NCI-H1694 treated with DMSO at 0.1 percent for 48 hours (cell line): Measurements from ENCODE around the gene CTAGE8.
"Not testable (repeated sequence)": the region's sequence is repeated elsewhere in the genome, so short reads cannot be mapped to it uniquely, and the experiment has no call there.

Source experiments
- DNase-seq: peaks from one replicate; lab custom pipeline; 2025; lab: John Stamatoyannopoulos, UW

The CTAGE8 gene

DNA sequence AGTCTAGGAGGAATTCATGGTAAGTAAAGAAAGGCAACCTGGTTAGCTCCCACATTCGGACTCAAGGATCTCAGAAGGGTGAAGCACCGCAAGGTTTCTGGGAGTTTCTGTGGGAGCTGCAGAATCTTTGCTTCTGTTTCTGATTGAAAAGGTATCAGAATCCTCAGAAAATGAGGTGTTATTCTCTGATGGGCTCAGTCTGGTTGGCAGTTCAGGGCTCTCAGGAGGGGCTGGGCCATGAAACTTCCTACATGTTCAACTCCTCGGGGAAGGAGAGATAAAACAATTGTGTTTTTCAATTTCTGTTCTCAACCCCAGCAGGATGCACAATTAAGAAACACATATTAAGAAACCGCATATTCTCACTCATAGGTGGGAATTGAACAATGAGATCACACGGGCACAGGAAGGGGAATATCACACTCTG is 13.6 kb downstream of the CTAGE8 start:
- no peak for DNase-seq

GRCh38 chr7:144252307-144252706 is 16.8 kb downstream of the CTAGE8 start:
- DNase-seq: not testable (repeated sequence)

DNA sequence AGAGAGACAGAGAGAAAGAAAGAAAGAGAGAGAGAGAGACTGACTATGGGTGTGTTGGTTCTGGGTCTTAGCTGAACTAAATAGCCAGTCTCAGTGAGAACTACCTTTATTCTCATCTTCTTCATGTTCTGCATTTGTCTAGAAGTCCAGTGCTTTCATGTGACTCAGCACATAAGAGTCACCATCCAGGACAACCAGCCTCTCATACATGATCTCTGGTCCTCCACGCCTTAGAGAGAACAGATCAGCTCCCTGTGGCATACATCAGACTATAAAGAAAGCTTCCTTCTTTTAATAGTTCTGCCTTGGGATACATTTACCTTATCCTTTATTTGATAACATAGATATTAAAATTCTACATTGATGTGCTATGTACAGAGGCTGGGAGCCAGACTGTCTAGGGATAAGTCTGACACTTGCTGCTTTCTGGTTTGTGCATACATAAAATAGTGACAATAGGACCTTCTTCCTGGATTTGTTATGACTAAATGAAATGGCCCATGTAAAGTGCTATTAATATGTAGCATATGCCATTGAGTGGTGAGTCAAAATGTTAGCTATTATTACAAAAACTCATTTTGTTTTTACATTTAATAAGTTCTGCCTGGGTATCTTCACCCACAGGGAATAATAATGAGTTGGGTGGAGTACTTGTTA is 21.3 kb downstream of the CTAGE8 start:
- not testable (repeated sequence) for DNase-seq

DNA sequence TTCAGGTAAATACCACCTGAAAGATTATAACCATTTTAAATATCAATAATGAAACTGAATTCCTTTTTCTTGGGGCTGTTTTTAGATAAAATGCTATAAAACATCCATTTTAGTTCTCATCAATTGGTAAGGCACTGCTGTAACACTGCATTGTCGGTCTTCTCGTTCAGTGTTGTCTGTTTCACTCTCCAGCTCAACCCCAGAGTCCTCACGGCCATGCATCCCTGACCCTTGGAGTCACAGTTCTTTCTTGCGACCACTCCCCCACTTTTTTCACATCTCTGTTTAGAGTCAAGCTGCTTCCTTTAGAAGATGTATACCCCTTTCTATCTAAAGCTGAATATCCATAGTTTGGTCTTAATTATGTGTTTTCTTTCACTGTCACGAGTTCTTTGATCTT is 22.1 kb downstream of the CTAGE8 start:
- not testable (repeated sequence) for DNase-seq

GRCh38 chr7:144245372-144245771 is 23.7 kb downstream of the CTAGE8 start:
- DNase-seq: not testable (repeated sequence)

GRCh38 chr7:144239365-144239764 is 29.7 kb downstream of the CTAGE8 start, which contains the start of gene OR2A42:
Gene OR2A42, minus strand, starts transcription at chr7:144239605. Its CDS starts 6,762 bp downstream, at chr7:144232843.
- DNase-seq: not testable (repeated sequence)

- not testable (repeated sequence) for DNase-seq
Observed at GRCh38 chr7:144238530-144239082, 30.5 kb downstream of the CTAGE8 start.

- not testable (repeated sequence) for DNase-seq
Observed at GRCh38 chr7:144233039-144233438, 36.0 kb downstream of the CTAGE8 start.

DNA sequence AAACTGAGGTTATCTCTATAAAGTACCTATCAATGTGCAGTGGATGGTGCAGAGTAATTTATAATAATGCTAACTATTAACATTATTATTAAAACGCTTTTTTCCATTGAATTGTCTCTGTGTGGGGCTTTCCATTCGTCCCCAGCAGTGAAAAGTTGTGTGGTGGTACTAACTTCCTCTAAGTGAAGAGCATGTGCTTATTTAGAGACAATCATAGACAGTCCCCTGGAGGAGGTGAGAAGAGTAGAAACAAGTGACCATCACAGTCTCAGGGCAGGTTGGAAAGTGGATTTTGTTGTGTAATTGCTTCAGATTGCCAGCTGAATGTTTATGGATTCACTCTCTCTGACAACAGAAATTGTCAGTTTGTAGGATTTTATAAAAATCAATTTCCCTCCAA is 38.1 kb downstream of the CTAGE8 start:
- not testable (repeated sequence) for DNase-seq

DNA sequence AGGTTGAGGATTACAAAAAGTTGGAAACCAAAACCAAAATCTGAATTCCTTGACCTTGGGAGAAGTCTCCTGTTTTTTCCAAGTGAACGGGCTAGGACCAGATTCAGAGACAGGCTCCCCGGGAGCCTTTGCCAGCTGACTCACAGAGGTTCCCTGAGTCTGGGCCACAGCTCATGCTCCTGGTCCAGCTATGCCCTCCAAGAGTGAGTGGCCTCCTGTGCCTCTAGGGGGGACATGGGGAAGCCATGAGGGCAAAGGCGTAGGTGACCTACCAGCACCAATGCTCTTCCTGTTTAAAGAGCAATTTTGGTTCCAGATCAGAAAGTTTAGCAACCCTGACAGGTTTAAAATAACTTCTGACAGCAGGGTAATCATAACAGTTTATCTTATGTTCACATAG is 40.3 kb downstream of the CTAGE8 start:
- not testable (repeated sequence) for DNase-seq

DNA sequence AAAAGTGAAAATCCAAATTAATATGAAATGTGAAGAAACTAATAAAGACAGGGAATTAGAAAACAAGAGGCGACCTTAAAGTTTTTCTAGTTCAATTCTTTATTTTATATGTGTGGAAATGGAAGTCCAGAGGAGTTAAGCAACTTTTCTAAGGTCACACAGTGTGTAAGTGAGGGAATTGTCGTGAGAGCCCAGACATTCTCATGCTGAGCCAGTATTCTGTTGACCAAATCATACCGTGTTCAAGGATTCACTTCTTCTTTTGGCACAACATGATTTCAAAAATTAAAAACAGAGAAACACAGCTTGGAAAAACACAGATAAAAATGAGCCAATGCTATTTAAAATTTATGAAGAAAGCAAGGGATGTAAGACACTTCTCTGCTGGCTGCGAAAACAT is 42.2 kb downstream of the CTAGE8 start:
- DNase-seq: not testable (repeated sequence)

DNA sequence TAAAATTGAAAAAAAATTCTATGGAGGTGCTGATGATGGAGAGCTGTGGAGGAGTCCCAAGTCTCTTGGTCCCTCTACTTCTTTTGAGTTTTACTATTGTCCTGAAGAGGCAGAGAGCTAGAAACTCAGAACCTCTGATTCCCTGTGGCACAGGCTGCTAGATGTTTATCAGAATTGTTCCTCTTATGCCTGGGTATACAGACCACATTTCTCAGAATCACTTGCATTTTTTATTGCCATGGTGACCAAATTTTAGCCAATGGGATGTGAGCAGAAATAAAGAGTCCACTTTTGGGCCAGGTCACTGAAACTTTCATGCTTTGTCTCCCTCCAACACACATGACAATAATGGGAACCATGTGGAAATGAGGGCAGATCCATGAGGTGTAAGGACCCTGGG is 45.4 kb downstream of the CTAGE8 start:
- DNase-seq: not testable (repeated sequence)

- DNase-seq: not testable (repeated sequence)
Observed at GRCh38 chr7:144220531-144220930, 48.6 kb downstream of the CTAGE8 start.

DNA sequence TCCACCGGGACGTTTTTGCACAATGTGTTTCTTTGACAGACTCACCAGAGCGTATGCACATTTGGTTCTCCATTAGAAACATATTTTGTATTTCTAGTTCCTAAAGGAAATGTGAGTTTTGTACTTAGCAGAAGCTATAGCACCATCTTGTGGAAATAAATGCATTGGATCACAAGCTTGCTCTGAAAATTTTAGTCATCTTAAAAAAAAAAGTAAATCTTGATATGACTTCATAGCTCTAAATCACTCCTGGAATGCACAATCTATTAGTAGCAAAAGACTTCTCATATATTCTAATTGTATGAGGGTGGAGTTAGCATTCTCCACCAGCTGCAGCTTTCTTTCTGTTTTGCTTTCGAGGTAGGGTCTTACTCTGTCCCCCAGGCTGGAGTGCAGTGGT is 49.9 kb downstream of the CTAGE8 start:
- DNase-seq: not testable (repeated sequence)

- DNase-seq: not testable (repeated sequence)
Observed at GRCh38 chr7:144218581-144218980, 50.5 kb downstream of the CTAGE8 start.

DNA sequence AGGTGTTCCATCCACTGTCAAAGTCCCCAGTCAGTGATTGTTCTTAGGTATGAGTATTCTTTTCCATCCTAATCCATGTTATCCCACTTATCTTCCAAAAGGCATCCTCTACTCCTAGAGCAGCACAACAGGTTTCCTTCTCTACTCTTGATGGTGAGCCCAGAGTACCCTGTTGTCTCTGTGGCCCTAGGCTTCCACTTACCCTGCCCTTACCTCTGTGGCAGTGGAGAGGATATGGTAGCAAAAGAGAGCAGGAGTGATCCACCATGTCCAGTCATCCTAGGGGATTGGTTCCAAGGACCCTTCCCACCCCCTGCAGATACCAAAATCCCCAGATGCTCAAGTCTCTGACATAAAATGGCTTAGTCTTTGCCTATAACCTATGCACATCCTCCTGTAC is 51.9 kb downstream of the CTAGE8 start:
- not testable (repeated sequence) for DNase-seq
